Keratinocyte (primary cell): ENCODE data around the gene CFH.

Experiments used
- EZH2 ChIP-seq: IDR thresholded peaks from one replicate; pipeline ENCODE4 v1.6.1; 2012; ENCODE audit warnings: inconsistent platforms, mild to moderate bottlenecking, low read length, moderate library complexity
- TF ChIP-seq, protein P1 (sequence below), 3 experiments: IDR thresholded peaks in 1 of 3; conservative IDR thresholded peaks in 1 of 3; optimal IDR thresholded peaks in 1 of 3; 2 replicates in 2 of 3; 3 replicates in 1 of 3; pipeline versions ENCODE3 to v1.5.1; 2011; ENCODE audit warnings: low read length in 3 of 3, mild to moderate bottlenecking in 3 of 3, moderate library complexity in 2 of 3, control low read depth in 1 of 3, inconsistent platforms in 1 of 3; ENCODE audit not compliant: insufficient read depth in 2 of 3; ENCODE audit errors: extremely low read depth in 1 of 3

DNA sequence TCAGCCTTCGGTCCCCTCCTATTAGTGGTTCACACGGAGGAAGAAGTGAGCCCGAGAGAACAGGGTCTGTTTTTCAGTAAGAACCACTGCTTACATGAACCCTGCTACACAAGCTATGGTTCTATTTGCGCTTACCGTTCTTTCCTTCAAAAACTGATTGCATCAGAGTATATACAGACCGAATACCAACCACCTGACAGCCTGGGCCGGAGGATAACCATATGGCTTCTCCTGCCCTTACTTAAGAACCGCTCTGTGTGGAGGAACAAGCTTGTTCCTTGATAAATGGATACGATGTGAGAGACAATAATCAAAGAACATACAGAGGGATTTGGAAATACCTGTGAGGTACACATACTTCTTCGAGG, 42.5 kb upstream of the CFH start:
- TF ChIP-seq, protein P1, sequence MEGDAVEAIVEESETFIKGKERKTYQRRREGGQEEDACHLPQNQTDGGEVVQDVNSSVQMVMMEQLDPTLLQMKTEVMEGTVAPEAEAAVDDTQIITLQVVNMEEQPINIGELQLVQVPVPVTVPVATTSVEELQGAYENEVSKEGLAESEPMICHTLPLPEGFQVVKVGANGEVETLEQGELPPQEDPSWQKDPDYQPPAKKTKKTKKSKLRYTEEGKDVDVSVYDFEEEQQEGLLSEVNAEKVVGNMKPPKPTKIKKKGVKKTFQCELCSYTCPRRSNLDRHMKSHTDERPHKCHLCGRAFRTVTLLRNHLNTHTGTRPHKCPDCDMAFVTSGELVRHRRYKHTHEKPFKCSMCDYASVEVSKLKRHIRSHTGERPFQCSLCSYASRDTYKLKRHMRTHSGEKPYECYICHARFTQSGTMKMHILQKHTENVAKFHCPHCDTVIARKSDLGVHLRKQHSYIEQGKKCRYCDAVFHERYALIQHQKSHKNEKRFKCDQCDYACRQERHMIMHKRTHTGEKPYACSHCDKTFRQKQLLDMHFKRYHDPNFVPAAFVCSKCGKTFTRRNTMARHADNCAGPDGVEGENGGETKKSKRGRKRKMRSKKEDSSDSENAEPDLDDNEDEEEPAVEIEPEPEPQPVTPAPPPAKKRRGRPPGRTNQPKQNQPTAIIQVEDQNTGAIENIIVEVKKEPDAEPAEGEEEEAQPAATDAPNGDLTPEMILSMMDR (optimal IDR thresholded peaks at IDR 0.05 in 1 of 3, IDR thresholded peaks at IDR 0.05 in 1 of 3, conservative IDR thresholded peaks at IDR 0.05 in 1 of 3; ENCODE audit: extremely low read depth in 1 of 3, insufficient read depth in 2 of 3, low read length in 3 of 3): no peak
- TF ChIP-seq EZH2: no peak
